Neural progenitor cell (in vitro differentiated cells): ENCODE results near the gene ENAH. TPM values are rescaled to one million over a fixed set of nuclear protein-coding genes. Genes with fewer than 3 reads are reported as not detected.

Source experiments
- DNase-seq: peaks from one replicate; pipeline ENCODE4 v3.0.0-alpha.2; 2016; ENCODE audit warnings: low spot score
- H2AFZ ChIP-seq: fragments of 200-600 bp; sonication (generic); replicated peaks from 2 replicates; pipeline ENCODE4 v1.6.1; 2016; ENCODE audit warnings: antibody characterized with exemption
- H3F3A ChIP-seq: fragments of 200-600 bp; sonication (generic); 2 replicates; pipeline ENCODE4 v1.6.1; 2016; ENCODE audit warnings: antibody characterized with exemption, low read depth
- H3K27ac ChIP-seq: fragments of 200-600 bp; sonication (generic); 2 replicates; pipeline ENCODE4 v1.5.1; 2016; ENCODE audit warnings: mild to moderate bottlenecking
- H3K27me3 ChIP-seq: fragments of 200-600 bp; sonication (generic); 2 replicates; pipeline ENCODE4 v1.6.1; 2016; ENCODE audit warnings: mild to moderate bottlenecking, moderate library complexity
- H3K36me3 ChIP-seq: fragments of 200-600 bp; sonication (generic); 2 replicates; pipeline ENCODE4 v1.5.1; 2016
- H3K4me1 ChIP-seq: fragments of 200-600 bp; sonication (generic); 2 replicates; pipeline ENCODE4 v1.6.1; 2016; ENCODE audit warnings: mixed run types
- H3K4me2 ChIP-seq: fragments of 200-600 bp; sonication (generic); 2 replicates; pipeline ENCODE4 v1.6.1; 2016
- H3K4me3 ChIP-seq: fragments of 200-600 bp; sonication (generic); 2 replicates; pipeline ENCODE4 v1.5.1; 2016
- H3K79me2 ChIP-seq: fragments of 200-600 bp; sonication (generic); 2 replicates; pipeline ENCODE4 v1.6.1; 2016; ENCODE audit warnings: low read depth
- H3K9ac ChIP-seq: fragments of 200-600 bp; sonication (generic); 2 replicates; pipeline ENCODE4 v1.6.1; 2016
- H3K9me3 ChIP-seq: fragments of 200-600 bp; sonication (generic); 2 replicates; pipeline ENCODE4 v1.5.1; 2016; ENCODE audit warnings: low read depth
- H4K20me1 ChIP-seq: fragments of 200-600 bp; sonication (generic); 2 replicates; pipeline ENCODE4 v1.6.1; 2016; ENCODE audit warnings: low read depth
- H3K27ac Mint-ChIP-seq: 3 replicates; pipeline ENCODE4 v1.8.0; 2021; ENCODE audit warnings: mixed read lengths
- H3K27me3 Mint-ChIP-seq: 2 replicates; pipeline ENCODE4 v1.8.0; 2022; ENCODE audit warnings: low read depth, mild to moderate bottlenecking, inconsistent platforms, moderate library complexity, mixed read lengths; ENCODE audit not compliant: insufficient read depth
- H3K36me3 Mint-ChIP-seq: 3 replicates; pipeline ENCODE4 v1.8.0; 2021; ENCODE audit warnings: mixed read lengths
- H3K4me1 Mint-ChIP-seq: 3 replicates; pipeline ENCODE4 v1.8.0; 2021; ENCODE audit warnings: mixed read lengths
- H3K4me3 Mint-ChIP-seq: 3 replicates; pipeline ENCODE4 v1.8.0; 2021; ENCODE audit warnings: mild to moderate bottlenecking, moderate library complexity, mixed read lengths
- H3K9me3 Mint-ChIP-seq: 3 replicates; pipeline ENCODE4 v1.8.0; 2020; ENCODE audit warnings: mixed read lengths
- CTCF ChIP-seq: fragments of 200-600 bp; sonication (generic); IDR thresholded peaks from 2 replicates; pipeline ENCODE4 v1.5.1; 2017; ENCODE audit warnings: antibody characterized with exemption, mild to moderate bottlenecking
- EZH2 ChIP-seq: fragments of 200-600 bp; sonication (generic); IDR thresholded peaks from 2 replicates; pipeline ENCODE4 v1.6.1; 2017; ENCODE audit warnings: antibody characterized with exemption, mild to moderate bottlenecking, moderate library complexity
- EZH2phosphoT487 ChIP-seq: fragments of 200-600 bp; sonication (generic); IDR thresholded peaks from 2 replicates; pipeline ENCODE4 v1.6.1; 2017; ENCODE audit warnings: antibody characterized with exemption
- total RNA-seq: library from RNA; depleted of rRNA; stranded (reverse); fragments of >200 nt; gene quantifications from 2 replicates; pipeline ENCODE4 v1.2.3, GENCODE V29; 2015; ENCODE audit warnings: low replicate concordance

The ENAH gene
- total RNA-seq, 1 donor from 2014 or later: 346 TPM

GRCh38 chr1:225543350-225543749, 109.6 kb downstream of the ENAH start:
- Histone ChIP-seq H3K36me3 (no peaks in the 10 kb centered on the region), H3K79me2 (peaks cover 100% of the 10 kb centered on the region), H3K9ac (no peak overlapping the region), H3F3A (peaks cover 9% of the 10 kb centered on the region), H3K27ac (no peak overlapping the region), H3K4me2 (no peak overlapping the region), H3K9me3 (no peaks in the 10 kb centered on the region), H3K4me3 (no peak overlapping the region), H2AFZ (no peak overlapping the region), H3K27me3 (no peaks in the 10 kb centered on the region), H3K4me1 (peaks cover 5% of the 10 kb centered on the region), H4K20me1 (peaks cover 94% of the 10 kb centered on the region)
- Mint-ChIP-seq H3K27me3 (no peaks in the 10 kb centered on the region), H3K4me1 (peaks cover 16% of the 10 kb centered on the region), H3K36me3 (peaks cover 2% of the 10 kb centered on the region), H3K4me3 (no peak overlapping the region), H3K9me3 (no peaks in the 10 kb centered on the region), H3K27ac (no peak overlapping the region)
- DNase-seq: no peak
- no peak for TF ChIP-seq EZH2
- TF ChIP-seq CTCF: no peak
- no peak for TF ChIP-seq EZH2phosphoT487

GRCh38 chr1:225541383-225541782, 111.5 kb downstream of the ENAH start:
- Histone ChIP-seq H3F3A (peaks cover 7% of the 10 kb centered on the region), H4K20me1 (peaks cover 93% of the 10 kb centered on the region), H3K4me3 (no peak overlapping the region), H3K79me2 (peaks cover 100% of the 10 kb centered on the region), H3K9ac (no peak overlapping the region), H2AFZ (no peak overlapping the region), H3K4me2 (no peak overlapping the region), H3K27ac (no peak overlapping the region), H3K27me3 (no peaks in the 10 kb centered on the region), H3K9me3 (no peaks in the 10 kb centered on the region), H3K4me1 (peaks cover 11% of the 10 kb centered on the region), H3K36me3 (no peaks in the 10 kb centered on the region)
- H3K27me3 Mint-ChIP-seq: no peaks in the 10 kb centered on the region
- TF ChIP-seq CTCF (no peak), EZH2 (no peak), EZH2phosphoT487 (no peak)
- H3K4me3 Mint-ChIP-seq: no peak overlapping the region
- no peaks in the 10 kb centered on the region for H3K9me3 Mint-ChIP-seq
- H3K36me3 Mint-ChIP-seq: peaks cover 1% of the 10 kb centered on the region
- peaks cover 22% of the 10 kb centered on the region for H3K4me1 Mint-ChIP-seq
- DNase-seq: no peak
- H3K27ac Mint-ChIP-seq: no peak overlapping the region

GRCh38 chr1:225539575-225539974, 113.3 kb downstream of the ENAH start:
- Histone ChIP-seq H3K27me3 (no peaks in the 10 kb centered on the region), H3K27ac (no peak overlapping the region), H3F3A (peaks cover 13% of the 10 kb centered on the region), H3K36me3 (no peaks in the 10 kb centered on the region), H3K79me2 (peaks cover 100% of the 10 kb centered on the region), H3K9ac (no peak overlapping the region), H3K4me1 (peaks cover 18% of the 10 kb centered on the region), H3K9me3 (no peaks in the 10 kb centered on the region), H4K20me1 (peaks cover 93% of the 10 kb centered on the region), H3K4me3 (no peak overlapping the region), H2AFZ (no peak overlapping the region), H3K4me2 (no peak overlapping the region)
- Mint-ChIP-seq H3K4me3 (no peak overlapping the region), H3K27me3 (no peaks in the 10 kb centered on the region), H3K4me1 (peaks cover 28% of the 10 kb centered on the region), H3K9me3 (no peaks in the 10 kb centered on the region), H3K27ac (no peak overlapping the region), H3K36me3 (no peaks in the 10 kb centered on the region)
- DNase-seq: no peak
- no peak for TF ChIP-seq EZH2phosphoT487
- no peak for TF ChIP-seq EZH2
- no peak for TF ChIP-seq CTCF
